Measurements from ENCODE around the gene NUCB2.

The NUCB2 gene

DNA sequence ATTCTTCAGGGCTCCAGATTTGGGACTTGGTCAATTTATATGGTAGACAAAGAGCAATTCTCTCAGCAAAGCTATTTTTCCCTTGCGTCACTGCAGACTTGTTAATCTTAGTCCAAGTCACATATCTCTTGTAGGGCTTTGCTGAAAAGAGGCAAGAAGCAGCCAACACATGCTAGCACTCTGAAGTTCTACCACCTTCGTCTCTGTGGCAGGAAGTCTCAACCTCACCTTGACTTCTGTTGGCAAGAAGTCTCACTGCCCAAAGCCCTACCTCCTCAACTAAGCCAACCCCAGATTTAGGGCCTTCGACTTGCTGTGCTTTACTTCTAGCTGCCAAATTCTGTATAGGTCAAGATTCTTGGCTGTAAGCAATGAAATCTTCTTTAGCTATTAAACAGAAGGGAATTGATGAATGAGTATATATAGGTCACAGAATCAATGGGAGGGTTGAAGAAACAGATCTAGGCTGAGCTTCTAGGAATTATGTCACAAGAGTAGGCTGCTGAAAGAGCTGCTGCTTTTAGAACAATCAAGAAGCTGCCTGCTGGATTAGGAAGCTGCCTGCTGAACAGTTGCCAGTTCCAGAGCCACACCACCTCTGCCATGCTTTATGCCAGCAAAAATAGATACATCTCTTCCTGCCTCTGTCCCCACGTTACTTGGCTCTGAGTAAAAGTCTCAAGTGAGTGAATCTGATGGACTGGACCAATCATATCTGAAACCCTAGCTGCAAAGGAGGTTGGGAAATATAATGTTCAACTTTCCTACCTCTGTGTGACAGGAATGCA is 57.5 kb downstream of the NUCB2 start:
- peak; percentile 19 for DNase-seq (ENCODE audit: low spot score)

GRCh38 chr11:17343257-17343656 is 66.7 kb downstream of the NUCB2 start:
- DNase-seq (ENCODE audit: low spot score) = no peak

- no peak for DNase-seq (ENCODE audit: low spot score)
These were observed 67.4 kb downstream of the NUCB2 start for GRCh38 chr11:17343907-17344306.

DNA sequence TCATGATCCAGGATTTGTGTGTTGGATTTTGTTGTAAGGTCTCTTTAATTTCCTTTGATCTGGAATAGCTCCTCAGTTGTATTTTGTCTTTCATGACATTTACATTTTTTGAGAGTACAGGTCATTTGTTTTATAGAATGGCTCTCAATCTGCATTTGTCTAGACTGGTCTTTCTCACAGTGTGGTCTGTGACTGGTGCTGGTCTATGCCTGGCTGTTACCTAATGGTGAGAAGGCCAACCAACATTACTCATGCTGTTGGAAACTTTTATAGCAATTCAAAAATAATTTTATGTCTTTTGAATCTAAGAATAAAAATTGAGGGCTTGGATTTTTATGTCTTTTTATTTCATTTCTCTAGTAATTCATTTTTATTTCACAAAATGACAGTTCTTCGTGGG is 71.1 kb downstream of the NUCB2 start:
- DNase-seq (ENCODE audit: low spot score) = no peak

DNA sequence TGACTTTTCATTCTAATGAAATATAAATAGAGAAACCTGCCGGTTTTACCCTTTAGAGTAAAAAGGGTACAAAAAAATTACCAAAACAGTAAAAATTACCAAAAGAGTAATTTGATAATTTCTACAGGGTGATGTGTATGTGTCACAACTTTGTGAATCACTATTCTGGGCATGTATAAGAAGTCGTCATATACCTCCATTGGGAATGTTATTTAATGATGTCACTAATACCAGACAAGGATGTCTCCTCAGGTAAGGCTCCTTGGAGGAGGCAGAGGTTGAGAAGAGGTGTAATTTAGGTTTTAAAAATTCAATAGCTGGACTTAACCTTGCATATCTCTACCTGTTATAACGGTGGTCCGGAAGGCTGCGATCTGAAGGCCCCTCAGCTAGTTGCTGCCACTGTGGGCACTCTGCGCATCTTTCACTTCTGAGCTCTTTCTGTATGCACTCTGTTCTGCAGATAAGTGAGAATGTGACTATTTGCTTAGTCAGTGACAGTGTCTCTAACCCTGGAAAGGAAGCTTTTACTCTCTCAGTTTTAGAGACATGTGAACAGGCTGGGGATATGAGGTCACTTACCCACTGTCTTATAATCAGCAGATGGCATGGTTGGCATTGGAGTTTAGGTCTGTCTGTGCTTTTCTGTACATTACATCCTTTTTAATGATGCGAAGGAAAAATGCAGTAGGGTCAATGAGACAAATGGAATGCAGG is 74.1 kb downstream of the NUCB2 start:
- no peak for DNase-seq (ENCODE audit: low spot score)

DNA sequence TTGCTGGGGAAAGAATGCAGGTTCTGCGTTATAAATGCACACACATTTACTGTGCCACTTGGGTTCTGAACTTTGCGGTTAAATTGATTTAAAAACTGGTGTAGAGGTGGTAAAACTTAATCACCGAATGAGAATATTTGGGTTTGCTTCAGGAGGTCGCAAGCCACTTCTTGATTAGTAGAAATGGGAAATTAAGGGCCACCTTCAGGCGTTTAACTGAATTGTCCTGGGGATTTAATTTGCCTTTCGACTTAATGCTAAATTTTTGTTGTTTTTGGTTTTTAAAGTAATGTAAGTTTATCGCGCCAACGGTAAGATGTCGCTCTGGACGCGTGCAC is 74.6 kb downstream of the NUCB2 start:
- DNase-seq (ENCODE audit: low spot score) = no peak

- DNase-seq (ENCODE audit: low spot score) = peak; percentile 44
These were observed 75.1 kb downstream of the NUCB2 start, which contains the start of gene NCR3LG1 for GRCh38 chr11:17351510-17352176. NCR3LG1 (plus strand) TSS chr11:17351800; CDS start chr11:17351970, 170 bp downstream.

DNA sequence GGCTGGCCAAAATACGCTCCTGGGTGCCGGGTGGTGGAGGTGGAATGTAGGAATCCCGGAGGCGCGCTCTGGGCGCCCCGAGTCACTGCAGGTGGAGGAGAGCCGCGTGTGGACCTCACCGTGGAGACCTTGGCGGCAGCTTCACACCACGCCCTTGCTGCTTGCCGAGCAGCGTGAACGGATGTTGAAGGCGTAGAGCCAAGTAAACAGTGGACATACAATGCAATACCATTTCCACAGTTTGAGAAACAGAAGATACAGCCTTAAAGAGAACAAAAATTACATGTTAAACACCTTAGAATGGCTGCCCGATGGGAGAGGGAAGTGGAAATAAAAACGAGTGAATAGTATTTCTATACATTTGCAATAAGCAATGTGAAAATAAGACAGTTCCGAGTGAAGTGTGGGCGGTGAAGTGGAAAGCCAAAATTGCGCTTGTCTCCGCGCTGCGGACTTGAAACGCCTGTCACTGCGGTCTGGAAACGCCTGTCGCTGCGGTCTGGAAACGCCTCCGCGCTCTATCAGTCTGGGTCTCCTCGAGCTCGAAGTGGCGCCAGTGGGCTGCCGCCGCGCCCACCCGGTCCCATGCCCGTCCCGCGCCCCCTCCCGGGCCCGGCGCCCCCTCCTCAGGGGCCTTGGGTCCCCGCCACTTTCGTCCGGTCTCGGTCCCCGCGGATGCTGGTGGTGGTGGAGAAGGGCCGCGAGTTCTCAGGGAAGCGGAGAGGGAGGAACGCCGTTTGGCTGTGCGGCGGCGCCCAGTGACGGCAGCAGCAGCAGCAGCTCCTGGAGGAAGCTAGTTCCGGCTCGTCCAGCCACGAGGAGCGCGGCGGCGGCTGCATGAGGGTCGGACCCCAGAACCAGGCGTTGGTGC is 76.6 kb downstream of the NUCB2 start:
- DNase-seq (ENCODE audit: low spot score) = peak; percentile 21

DNA sequence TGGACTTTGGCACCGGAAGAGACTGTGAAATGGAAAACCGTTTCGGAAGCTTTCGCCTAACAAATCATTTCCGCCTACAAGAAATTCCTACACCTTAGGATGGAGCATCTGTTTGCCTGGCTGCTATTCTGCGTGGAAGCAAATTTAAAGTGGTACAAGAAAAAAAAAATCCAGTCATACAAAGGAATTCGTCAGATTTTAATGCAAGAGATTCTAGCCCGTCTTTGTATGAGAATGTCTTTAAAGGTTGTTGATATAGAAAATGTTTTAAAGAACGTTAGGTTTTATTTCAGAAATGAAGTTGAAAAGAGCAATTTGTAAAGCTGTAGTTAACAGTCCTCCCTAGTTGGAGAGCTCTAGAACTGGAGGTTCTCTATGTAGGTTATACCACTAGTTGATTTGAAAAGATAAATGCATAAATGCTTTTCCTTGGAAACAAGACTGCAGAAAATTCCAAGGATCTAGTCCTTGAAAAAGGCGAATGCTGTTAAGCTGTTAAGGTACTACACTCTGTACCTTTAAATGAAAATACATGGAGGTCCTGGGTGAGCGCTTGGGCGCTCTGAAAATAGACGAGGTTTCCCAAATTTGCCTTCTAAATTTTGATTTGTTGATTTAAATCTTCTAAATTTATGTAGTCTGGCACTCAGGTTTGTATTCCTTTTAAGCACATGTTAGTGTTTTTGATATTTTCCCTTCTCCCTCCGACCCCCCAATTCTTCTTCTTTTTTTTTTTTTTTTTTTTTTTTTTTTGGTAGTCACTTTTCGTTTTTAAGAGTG is 77.5 kb downstream of the NUCB2 start:
- no peak for DNase-seq (ENCODE audit: low spot score)

- peak; percentile 70 for DNase-seq (ENCODE audit: low spot score)
These were observed 78.1 kb downstream of the NUCB2 start for GRCh38 chr11:17354601-17354991.

- no peak for DNase-seq (ENCODE audit: low spot score)
These were observed 90.0 kb downstream of the NUCB2 start for GRCh38 chr11:17366495-17366894.

DNA sequence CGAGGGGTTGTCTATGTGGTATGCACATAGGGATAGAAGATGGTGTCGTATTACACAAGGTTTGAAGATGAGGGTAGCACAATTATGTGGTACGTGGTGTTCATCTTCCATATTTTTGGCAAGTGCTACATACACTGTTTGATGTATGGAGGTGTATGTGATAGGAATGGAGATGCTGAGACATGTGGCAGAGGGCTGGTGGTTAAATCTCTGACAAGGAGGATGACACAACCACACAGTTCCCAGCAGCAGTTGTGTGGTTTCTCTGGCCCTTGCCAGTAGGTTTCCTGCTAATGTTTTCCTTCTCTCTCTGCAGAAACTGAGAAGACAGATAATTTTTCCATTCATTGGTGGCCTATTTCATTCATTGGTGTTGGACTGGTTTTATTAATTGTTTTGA is 92.0 kb downstream of the NUCB2 start:
- no peak for DNase-seq (ENCODE audit: low spot score)

DNA sequence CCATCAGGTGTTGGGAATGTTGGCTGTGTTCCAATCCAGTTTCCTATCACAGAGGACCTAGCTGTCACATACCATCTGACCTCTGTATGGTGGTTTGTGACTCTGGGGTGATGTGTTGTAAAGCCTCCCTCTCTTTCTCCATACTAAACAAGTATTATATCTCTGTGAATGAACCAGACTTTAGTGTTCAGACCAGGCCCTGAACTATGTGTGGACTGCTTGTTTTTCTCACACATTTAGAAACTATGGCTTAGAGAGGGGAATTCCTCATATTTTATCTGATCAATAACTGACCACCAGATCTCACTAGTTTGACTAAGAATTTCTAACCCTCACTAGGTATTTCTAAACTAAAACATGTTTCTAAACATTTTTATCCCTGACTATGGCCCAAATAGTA is 92.6 kb downstream of the NUCB2 start:
- no peak for DNase-seq (ENCODE audit: low spot score)

GRCh38 chr11:17369684-17370243 is 93.2 kb downstream of the NUCB2 start:
- DNase-seq (ENCODE audit: low spot score) = no peak

- DNase-seq (ENCODE audit: low spot score) = no peak
These were observed 95.1 kb downstream of the NUCB2 start for GRCh38 chr11:17371614-17372013.

DNA sequence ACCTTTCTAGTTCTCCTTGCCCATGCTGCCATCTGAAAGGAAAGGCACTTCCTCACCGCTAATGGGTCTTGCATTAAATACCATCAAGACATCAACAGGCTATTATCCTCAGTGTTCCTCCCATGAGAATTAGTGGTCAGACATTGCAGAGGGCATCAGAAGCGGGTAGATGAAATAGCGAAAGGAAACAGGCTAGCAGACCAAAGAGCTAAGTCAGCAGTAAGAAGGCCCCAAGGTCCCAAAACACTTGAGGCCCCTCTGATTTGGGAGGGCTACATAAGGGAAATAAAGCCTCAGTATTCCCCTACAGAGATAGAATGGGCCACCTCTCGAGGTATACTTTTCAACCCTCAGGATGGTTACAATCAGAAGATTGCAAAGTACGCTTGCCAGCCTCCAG is 99.0 kb downstream of the NUCB2 start:
- no peak for DNase-seq (ENCODE audit: low spot score)

DNA sequence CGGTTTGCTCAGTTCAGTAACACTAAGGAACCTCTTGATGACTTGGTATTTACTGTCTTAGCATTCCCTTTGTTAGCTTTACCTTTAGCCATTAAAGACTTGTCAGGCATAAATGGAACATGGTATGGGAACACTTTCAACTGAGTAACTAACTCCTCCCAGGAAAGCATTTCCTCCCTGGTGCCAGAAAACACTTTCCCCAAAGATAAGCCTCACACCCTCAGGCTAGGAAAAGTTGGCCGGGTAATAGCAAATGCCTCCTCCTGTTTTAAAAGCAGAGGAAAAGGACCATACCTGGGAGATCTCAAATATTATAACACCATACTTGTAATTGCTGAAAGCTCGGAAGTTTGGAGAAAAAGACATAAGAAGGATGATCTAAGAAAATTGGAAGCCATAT is 100.0 kb downstream of the NUCB2 start:
- DNase-seq (ENCODE audit: low spot score) = no peak

GRCh38 chr11:17378655-17379054 is 102.1 kb downstream of the NUCB2 start:
- no peak for DNase-seq (ENCODE audit: low spot score)

DNA sequence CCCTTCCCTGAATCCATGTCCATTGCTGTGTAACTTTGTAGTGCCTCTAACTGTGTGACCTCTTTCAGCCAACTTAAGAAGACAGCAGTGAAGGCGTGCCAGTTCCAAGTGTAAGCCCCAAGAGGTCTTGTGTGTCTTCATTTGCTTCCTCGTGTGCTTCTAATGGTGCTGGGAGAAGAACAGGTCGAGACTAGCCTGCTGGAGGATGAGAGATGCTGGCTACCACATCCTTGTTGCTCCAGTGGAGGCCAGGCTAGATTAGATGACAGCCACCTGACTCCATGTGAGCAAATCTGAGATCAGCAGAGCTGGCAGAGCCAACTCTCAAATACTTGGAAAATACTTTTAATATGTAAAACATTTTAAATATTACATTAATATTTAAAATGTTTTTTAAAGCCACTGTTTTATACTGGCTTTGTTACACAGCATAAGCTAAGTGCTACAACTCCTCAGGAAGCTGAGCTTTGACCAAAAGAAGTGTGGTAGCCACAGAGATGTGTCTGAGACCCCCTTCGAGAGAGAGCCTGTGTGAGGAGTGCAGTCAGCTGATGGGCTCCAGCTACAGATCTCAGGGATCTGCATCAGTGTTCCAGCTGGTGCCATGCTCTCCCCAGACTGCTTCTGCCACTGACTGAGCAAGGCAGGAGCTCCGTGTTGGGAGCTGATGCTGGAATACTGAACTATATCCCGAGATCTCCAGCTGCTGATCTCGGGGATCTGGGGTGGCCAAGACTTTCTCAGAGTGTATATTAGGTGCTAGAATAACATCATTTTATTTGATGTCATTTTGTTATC is 103.0 kb downstream of the NUCB2 start:
- DNase-seq (ENCODE audit: low spot score) = no peak

DNA sequence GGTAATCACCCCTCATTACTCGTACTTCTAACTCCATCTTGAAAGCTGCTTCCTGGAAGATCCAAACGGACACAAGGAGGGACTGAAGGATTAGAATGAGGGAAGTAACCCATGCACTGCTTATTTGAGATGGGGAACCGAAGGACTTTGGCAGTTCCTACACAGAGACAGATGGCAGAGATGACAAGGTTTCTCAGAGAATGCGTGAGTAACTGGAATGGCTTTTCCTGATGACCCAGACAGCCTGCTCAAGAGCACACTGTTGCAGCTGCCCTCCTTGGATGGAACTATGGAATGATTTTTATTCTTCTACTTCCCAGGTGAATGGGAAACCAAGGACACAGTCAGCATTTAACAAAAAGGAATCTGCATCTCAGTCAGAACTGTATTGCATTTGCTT is 104.6 kb downstream of the NUCB2 start:
- no peak for DNase-seq (ENCODE audit: low spot score)

Data from CD4-positive, alpha-beta T cell treated with Interleukin-6 at 100 ng/mL for 8 hours (primary cell).